Liver (tissue), 3 donors: Measurements from ENCODE around the gene SLC25A25.

Experiments used
- GABPA ChIP-seq, 2 donors: IDR thresholded peaks in 1 of 2; conservative IDR thresholded peaks in 1 of 2; 2 replicates each; pipeline ENCODE4 v1.6.1; 2016; ENCODE audit warnings: antibody characterized with exemption in 2 of 2, mild to moderate bottlenecking in 1 of 2, moderate library complexity in 1 of 2
- TAF1 ChIP-seq: conservative IDR thresholded peaks from 2 replicates; pipeline ENCODE4 v1.6.1; 2016; ENCODE audit warnings: antibody characterized with exemption, mild to moderate bottlenecking
- TF ChIP-seq, protein P1 (sequence below): fragments of 150-350 bp; IDR thresholded peaks from 2 replicates; pipeline ENCODE4 v1.5.1; 2017; ENCODE audit warnings: improper control_type of control experiment, low read depth, low read length; ENCODE audit not compliant: missing input control
- donor health status: healthy.
- donor health status: healthy.

DNA sequence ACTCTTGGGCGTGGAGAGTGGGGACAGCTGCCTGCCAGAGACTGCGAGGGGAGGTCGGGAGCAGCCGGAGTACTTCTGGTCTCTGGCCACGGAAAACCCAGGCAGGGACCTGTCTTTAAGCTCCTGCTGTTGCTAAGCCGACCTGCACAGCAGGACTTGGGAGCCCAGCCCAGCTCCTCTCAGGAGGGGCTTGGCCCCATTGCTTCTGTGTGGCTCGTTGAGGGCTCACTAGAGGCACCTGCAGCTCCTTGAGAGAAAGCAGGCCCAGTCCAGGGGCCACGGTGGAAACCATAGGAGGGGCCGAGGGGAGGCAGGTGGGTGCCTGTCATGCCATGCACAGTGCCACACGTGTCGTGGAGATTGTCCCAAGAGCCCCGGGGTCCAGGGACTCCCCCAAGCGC, 77.9 kb downstream of the SLC25A25 start:
- TF ChIP-seq, protein P1, sequence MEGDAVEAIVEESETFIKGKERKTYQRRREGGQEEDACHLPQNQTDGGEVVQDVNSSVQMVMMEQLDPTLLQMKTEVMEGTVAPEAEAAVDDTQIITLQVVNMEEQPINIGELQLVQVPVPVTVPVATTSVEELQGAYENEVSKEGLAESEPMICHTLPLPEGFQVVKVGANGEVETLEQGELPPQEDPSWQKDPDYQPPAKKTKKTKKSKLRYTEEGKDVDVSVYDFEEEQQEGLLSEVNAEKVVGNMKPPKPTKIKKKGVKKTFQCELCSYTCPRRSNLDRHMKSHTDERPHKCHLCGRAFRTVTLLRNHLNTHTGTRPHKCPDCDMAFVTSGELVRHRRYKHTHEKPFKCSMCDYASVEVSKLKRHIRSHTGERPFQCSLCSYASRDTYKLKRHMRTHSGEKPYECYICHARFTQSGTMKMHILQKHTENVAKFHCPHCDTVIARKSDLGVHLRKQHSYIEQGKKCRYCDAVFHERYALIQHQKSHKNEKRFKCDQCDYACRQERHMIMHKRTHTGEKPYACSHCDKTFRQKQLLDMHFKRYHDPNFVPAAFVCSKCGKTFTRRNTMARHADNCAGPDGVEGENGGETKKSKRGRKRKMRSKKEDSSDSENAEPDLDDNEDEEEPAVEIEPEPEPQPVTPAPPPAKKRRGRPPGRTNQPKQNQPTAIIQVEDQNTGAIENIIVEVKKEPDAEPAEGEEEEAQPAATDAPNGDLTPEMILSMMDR: no peak
- TF ChIP-seq TAF1: no peak
- TF ChIP-seq GABPA (IDR thresholded peaks at IDR 0.05 in 1 of 2, conservative IDR thresholded peaks at IDR 0.05 in 1 of 2): no peak
